Measurements from ENCODE around the gene TRMT112. TPM values are rescaled to one million over a fixed set of nuclear protein-coding genes. Genes with fewer than 3 reads are reported as not detected.

TRMT112 gene
- total and polyA plus RNA-seq, 4 donors: 52.5 to 137 (median 131) TPM

DNA sequence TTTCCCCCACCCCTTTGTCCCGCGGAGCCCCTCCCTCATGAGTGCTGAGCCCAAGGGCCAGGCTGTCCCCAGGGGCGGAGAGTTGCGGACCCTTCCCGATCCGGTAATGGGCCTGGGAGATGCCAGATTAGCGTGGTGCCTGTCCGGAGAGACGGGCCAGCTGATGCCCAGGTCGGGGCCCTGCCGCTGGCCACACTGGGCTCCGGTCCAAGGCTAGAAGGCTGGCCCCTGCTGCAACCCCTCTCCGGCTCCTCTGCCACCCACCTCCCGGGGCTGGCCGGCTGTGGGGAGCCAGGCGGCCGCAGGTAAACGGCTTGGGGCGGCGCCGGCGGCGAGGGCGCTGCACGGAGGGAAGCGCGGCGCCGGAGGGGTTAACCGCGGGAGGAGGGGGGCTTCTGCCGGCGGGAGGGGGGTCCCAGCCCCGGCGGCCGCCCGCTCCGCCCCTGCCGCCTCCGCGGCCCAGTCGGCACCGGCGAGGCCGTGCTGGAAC lies 26.1 kb downstream of the TRMT112 start, which contains the start of gene KCNK4:
KCNK4 (plus strand) TSS at position 41 of the 490 bp plus-strand sequence. CDS start 1,717 bp downstream, outside the sequence.
- H3K27me3 ChIP-seq (ENCODE audit: control insufficient read depth in 4 of 4, insufficient read depth in 4 of 4, low read length in 3 of 4): peaks cover 0 to 13% (median 4%) of the 10 kb centered on the region in 4 donors
- WGBS: 6% methylated on average over 45 of the region's 45 CpGs
- H3K4me1 ChIP-seq (ENCODE audit: control insufficient read depth in 4 of 4, insufficient read depth in 4 of 4, low read length in 3 of 4): peaks cover 6 to 33% (median 10%) of the 10 kb centered on the region in 4 donors
- H3K36me3 ChIP-seq (ENCODE audit: control insufficient read depth in 4 of 4, insufficient read depth in 3 of 4, low read depth in 1 of 4, low read length in 3 of 4): no peaks in the 10 kb centered on the region
- TF ChIP-seq FOXA2 (IDR thresholded peaks at IDR 0.05): no peak
- TF ChIP-seq, protein P1, sequence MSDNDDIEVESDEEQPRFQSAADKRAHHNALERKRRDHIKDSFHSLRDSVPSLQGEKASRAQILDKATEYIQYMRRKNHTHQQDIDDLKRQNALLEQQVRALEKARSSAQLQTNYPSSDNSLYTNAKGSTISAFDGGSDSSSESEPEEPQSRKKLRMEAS (IDR thresholded peaks at IDR 0.05): no peak
- TF ChIP-seq GABPA (IDR thresholded peaks at IDR 0.05 in 1 of 2, conservative IDR thresholded peaks at IDR 0.05 in 1 of 2): no peak
- TF ChIP-seq, protein P2, sequence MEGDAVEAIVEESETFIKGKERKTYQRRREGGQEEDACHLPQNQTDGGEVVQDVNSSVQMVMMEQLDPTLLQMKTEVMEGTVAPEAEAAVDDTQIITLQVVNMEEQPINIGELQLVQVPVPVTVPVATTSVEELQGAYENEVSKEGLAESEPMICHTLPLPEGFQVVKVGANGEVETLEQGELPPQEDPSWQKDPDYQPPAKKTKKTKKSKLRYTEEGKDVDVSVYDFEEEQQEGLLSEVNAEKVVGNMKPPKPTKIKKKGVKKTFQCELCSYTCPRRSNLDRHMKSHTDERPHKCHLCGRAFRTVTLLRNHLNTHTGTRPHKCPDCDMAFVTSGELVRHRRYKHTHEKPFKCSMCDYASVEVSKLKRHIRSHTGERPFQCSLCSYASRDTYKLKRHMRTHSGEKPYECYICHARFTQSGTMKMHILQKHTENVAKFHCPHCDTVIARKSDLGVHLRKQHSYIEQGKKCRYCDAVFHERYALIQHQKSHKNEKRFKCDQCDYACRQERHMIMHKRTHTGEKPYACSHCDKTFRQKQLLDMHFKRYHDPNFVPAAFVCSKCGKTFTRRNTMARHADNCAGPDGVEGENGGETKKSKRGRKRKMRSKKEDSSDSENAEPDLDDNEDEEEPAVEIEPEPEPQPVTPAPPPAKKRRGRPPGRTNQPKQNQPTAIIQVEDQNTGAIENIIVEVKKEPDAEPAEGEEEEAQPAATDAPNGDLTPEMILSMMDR (IDR thresholded peaks at IDR 0.05; ENCODE audit: low read depth, low read length, missing input control): no peak
- TF ChIP-seq NR2F2 (IDR thresholded peaks at IDR 0.05): no peak
- TF ChIP-seq HNF4A (conservative IDR thresholded peaks at IDR 0.05): no peak
- no peak for TF ChIP-seq HNF4G (IDR thresholded peaks at IDR 0.05)
- TF ChIP-seq JUND (IDR thresholded peaks at IDR 0.05): no peak
- no peak for TF ChIP-seq TAF1 (conservative IDR thresholded peaks at IDR 0.05)
- no peak for TF ChIP-seq RXRA (IDR thresholded peaks at IDR 0.05)
- no peak for TF ChIP-seq RAD21 (IDR thresholded peaks at IDR 0.05)
- no peak for TF ChIP-seq SP1 (IDR thresholded peaks at IDR 0.05)
- peak within 1 kb of the TSS in 1 of 3 donors; percentile 32 for H3K4me3 ChIP-seq (ENCODE audit: low read depth in 1 of 3, low read length in 3 of 3)
- no peak for DNase-seq (ENCODE audit: low spot score)
- H3K9ac ChIP-seq (ENCODE audit: low read depth in 1 of 2, low read length in 2 of 2): no peak within 1 kb of the TSS
- H3K27ac ChIP-seq (ENCODE audit: low read depth in 1 of 2, low read length in 2 of 2): no peak within 1 kb of the TSS
- H3K9me3 ChIP-seq (ENCODE audit: control insufficient read depth in 4 of 4, low read length in 3 of 4): no peaks in the 10 kb centered on the region

DNA sequence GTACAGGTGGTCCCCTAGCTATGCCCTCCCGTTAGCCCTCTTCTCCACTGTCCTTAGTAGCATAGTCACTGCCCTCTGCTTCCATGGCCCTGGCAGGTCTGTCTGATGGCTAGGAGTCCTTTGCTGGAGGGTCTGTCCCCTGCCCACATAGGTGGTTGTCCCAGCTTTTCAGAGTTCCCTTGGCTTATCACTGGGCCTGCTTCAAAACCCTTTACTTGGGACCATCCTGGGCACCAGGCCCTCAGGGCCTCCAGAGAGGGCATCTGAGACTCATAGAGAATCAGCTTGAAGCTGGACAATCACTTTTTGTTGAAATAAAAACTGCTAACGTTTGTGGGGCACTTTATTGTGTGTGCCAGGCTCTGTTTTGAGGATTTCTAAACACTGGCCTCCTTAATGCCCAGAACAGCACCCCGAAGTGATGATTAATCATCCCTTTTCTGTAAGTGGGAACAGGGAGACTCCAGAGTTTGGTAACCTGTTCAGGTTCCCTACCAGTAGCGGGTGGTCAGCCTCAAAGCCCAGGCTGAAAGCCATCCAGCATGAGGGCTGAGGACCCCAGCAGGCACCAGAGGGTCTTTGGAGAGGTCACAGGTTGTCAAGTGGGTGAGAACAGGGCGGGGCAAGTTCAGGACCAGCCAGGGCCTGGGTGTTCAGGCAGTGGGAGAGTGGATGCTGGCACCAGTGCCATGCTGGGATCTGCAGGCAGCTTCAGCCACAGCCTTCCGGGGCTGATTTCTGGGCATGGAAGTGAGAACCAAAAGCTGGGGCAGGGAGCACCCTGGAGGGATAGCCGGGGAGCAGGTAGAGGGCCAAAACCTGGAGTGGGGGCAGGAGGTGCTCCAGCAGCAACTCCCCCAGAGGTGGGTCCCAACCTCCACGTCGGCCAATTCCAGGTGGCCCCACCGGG lies 26.8 kb downstream of the TRMT112 start:
- TF ChIP-seq, protein P3, sequence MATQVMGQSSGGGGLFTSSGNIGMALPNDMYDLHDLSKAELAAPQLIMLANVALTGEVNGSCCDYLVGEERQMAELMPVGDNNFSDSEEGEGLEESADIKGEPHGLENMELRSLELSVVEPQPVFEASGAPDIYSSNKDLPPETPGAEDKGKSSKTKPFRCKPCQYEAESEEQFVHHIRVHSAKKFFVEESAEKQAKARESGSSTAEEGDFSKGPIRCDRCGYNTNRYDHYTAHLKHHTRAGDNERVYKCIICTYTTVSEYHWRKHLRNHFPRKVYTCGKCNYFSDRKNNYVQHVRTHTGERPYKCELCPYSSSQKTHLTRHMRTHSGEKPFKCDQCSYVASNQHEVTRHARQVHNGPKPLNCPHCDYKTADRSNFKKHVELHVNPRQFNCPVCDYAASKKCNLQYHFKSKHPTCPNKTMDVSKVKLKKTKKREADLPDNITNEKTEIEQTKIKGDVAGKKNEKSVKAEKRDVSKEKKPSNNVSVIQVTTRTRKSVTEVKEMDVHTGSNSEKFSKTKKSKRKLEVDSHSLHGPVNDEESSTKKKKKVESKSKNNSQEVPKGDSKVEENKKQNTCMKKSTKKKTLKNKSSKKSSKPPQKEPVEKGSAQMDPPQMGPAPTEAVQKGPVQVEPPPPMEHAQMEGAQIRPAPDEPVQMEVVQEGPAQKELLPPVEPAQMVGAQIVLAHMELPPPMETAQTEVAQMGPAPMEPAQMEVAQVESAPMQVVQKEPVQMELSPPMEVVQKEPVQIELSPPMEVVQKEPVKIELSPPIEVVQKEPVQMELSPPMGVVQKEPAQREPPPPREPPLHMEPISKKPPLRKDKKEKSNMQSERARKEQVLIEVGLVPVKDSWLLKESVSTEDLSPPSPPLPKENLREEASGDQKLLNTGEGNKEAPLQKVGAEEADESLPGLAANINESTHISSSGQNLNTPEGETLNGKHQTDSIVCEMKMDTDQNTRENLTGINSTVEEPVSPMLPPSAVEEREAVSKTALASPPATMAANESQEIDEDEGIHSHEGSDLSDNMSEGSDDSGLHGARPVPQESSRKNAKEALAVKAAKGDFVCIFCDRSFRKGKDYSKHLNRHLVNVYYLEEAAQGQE (IDR thresholded peaks at IDR 0.05): no peak
- TF ChIP-seq EGR1 (IDR thresholded peaks at IDR 0.05; ENCODE audit: low read depth in 2 of 2) (no peak), YY1 (IDR thresholded peaks at IDR 0.05) (no peak)
- Histone ChIP-seq H3K9ac (ENCODE audit: low read depth in 1 of 2, low read length in 2 of 2) (no peak overlapping the region), H3K27me3 (ENCODE audit: control insufficient read depth in 4 of 4, insufficient read depth in 4 of 4, low read length in 3 of 4) (peaks cover 0 to 12% (median 4%) of the 10 kb centered on the region in 4 donors), H3K9me3 (ENCODE audit: control insufficient read depth in 4 of 4, low read length in 3 of 4) (no peaks in the 10 kb centered on the region), H3K4me3 (ENCODE audit: low read depth in 1 of 3, low read length in 3 of 3) (no peak overlapping the region), H3K36me3 (ENCODE audit: control insufficient read depth in 4 of 4, insufficient read depth in 3 of 4, low read depth in 1 of 4, low read length in 3 of 4) (no peaks in the 10 kb centered on the region), H3K4me1 (ENCODE audit: control insufficient read depth in 4 of 4, insufficient read depth in 4 of 4, low read length in 3 of 4) (peaks cover 11 to 38% (median 13%) of the 10 kb centered on the region in 4 donors), H3K27ac (ENCODE audit: low read depth in 1 of 2, low read length in 2 of 2) (no peak overlapping the region)
- no peak for DNase-seq (ENCODE audit: low spot score)
- 55% methylated on average over 10 of the region's 10 CpGs for WGBS

Measured in liver (tissue), 9 donors.